ENCODE data around the gene TP73.

TP73 gene

GRCh38 chr1:3773572-3774275 is 121.4 kb downstream of the TP73 start:
- H3K9ac ChIP-seq (ENCODE audit: low read length) = no peak overlapping the region
- H3K4me3 ChIP-seq (ENCODE audit: low read depth in 1 of 2, low read length in 2 of 2) = peak overlapping the region in 1 of 2 donors; percentile 23
- H3K27ac ChIP-seq (ENCODE audit: low read depth, low read length) = no peak overlapping the region
- no peaks in the 10 kb centered on the region for H3K36me3 ChIP-seq (ENCODE audit: insufficient read depth, low read length)
- peaks cover 23% of the 10 kb centered on the region for H3K4me1 ChIP-seq (ENCODE audit: insufficient read depth, low read length)
- H3K9me3 ChIP-seq (ENCODE audit: low read length) = no peaks in the 10 kb centered on the region
- no peaks in the 10 kb centered on the region for H3K27me3 ChIP-seq (ENCODE audit: control insufficient read depth in 1 of 2, insufficient read depth in 2 of 2, low read length in 2 of 2)

DNA sequence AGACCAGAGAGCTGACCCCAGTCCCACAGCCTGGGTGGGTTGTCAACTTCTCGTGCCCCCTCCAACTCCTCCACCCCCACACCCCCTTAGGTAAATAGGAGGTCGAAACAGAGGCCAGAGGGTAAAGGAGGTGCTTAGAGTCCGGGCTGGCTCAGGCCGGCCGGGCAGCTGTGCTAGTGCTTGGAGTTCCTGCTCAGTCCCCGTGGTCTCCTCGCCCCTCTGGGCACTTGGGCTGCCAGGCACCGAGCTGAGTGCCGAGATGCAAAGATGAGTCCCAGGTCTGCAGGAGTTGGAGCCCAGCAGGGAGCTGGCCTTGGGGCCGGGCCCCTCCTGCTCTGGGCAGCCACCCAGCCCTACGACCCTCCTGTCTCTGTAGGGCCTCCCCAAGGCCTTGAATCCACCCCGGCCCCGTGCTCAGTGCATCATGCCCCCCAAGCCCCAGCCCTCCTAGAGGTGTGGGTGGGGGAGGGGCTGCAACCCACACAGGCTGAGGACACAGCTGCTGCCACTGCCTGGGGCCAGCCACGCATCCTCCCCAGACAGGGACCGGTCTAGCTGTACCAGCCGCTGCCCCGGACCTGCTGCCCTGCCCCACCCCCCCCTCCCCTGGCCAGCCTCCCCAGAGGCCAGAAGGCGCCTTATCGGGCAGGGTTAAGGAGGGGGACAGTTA is 122.1 kb downstream of the TP73 start:
- no peaks in the 10 kb centered on the region for H3K9me3 ChIP-seq (ENCODE audit: low read length)
- no peak overlapping the region for H3K9ac ChIP-seq (ENCODE audit: low read length)
- peaks cover 4% of the 10 kb centered on the region for H3K36me3 ChIP-seq (ENCODE audit: insufficient read depth, low read length)
- no peak overlapping the region for H3K27ac ChIP-seq (ENCODE audit: low read depth, low read length)
- peaks cover 23% of the 10 kb centered on the region for H3K4me1 ChIP-seq (ENCODE audit: insufficient read depth, low read length)
- no peaks in the 10 kb centered on the region for H3K27me3 ChIP-seq (ENCODE audit: control insufficient read depth in 1 of 2, insufficient read depth in 2 of 2, low read length in 2 of 2)
- H3K4me3 ChIP-seq (ENCODE audit: low read depth in 1 of 2, low read length in 2 of 2) = no peak overlapping the region

GRCh38 chr1:3774946-3775489 is 122.7 kb downstream of the TP73 start:
- Histone ChIP-seq H3K4me1 (ENCODE audit: insufficient read depth, low read length) (peaks cover 23% of the 10 kb centered on the region), H3K27ac (ENCODE audit: low read depth, low read length) (no peak overlapping the region), H3K9me3 (ENCODE audit: low read length) (no peaks in the 10 kb centered on the region), H3K4me3 (ENCODE audit: low read depth in 1 of 2, low read length in 2 of 2) (no peak overlapping the region), H3K9ac (ENCODE audit: low read length) (no peak overlapping the region), H3K27me3 (ENCODE audit: control insufficient read depth in 1 of 2, insufficient read depth in 2 of 2, low read length in 2 of 2) (no peaks in the 10 kb centered on the region), H3K36me3 (ENCODE audit: insufficient read depth, low read length) (peaks cover 10% of the 10 kb centered on the region)

DNA sequence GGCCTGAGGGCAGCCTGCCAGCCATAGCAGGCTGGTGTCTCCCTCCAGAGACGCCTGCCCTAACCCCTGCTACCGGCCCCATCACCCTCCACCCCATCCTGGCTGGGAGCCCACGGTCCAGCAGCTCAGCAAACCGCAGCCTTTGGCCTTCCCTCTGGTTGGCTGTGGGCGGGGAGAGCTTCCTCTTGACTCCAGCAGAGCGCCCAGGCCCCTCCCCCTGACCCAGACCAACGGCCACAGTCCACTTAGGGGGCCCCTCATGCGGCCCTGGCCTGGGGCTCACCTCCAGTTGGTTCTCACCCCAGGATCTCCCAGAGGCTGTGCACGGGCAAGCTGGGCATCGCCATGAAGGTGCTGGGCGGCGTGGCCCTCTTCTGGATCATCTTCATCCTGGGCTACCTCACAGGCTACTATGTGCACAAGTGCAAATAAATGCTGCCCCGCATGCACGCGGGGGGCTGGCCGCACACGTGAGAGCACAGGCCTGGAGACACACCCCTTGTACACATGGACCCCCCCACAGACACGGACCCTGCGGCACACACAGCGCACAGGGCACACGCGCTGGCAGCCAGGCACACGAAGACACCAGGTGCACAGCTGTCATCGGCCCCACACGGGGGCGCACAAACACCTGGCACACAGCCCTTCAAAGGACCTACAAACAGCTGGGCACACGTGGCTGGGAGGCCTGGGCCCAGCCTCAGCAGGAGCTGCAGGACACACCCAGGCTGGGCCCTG is 123.3 kb downstream of the TP73 start:
- peaks cover 23% of the 10 kb centered on the region for H3K4me1 ChIP-seq (ENCODE audit: insufficient read depth, low read length)

DNA sequence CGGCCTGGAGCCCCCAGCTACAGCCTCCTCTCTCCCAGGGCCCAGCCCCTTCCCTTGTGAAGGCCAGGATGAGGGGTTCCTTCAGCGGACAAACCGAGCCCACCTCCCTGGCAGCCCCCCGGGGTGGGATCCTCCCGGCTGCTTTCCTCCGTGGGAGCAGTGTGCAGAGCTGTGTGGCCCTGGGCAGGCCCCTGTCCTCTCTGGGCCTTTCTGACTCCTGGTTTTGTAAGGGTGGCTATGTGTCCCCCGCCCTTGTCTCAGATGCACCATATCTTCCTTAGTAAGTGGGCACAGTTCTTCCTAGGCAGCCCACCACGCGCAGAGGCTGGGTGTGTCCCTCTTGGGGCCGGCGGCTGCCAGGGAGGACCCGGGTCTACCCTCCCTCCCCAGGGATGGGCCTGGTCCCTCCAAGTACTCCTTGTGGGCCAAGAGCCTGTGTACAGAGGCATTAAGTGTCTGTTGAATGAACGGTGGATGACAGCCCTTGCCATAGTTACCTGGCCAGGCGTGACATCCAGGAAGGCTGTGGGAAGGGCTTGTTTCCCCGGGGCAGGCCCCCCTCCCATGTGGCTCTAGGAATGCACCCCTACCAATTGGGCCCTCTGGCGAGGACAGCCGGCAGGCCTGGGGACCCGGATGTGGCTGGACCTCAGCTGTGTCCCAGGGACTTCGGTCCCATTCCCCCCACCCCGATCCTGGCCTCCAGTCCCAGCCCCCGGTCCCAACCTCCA is 124.1 kb downstream of the TP73 start:
- H3K9ac ChIP-seq (ENCODE audit: low read length) = no peak overlapping the region
- no peaks in the 10 kb centered on the region for H3K27me3 ChIP-seq (ENCODE audit: control insufficient read depth in 1 of 2, insufficient read depth in 2 of 2, low read length in 2 of 2)
- H3K27ac ChIP-seq (ENCODE audit: low read depth, low read length) = no peak overlapping the region
- H3K4me3 ChIP-seq (ENCODE audit: low read depth in 1 of 2, low read length in 2 of 2) = no peak overlapping the region
- H3K36me3 ChIP-seq (ENCODE audit: insufficient read depth, low read length) = peaks cover 24% of the 10 kb centered on the region
- peaks cover 17% of the 10 kb centered on the region for H3K4me1 ChIP-seq (ENCODE audit: insufficient read depth, low read length)
- no peaks in the 10 kb centered on the region for H3K9me3 ChIP-seq (ENCODE audit: low read length)

More for the DNA sequence above, 123.3 kb downstream of the TP73 start:
- Histone ChIP-seq H3K27me3 (ENCODE audit: control insufficient read depth in 1 of 2, insufficient read depth in 2 of 2, low read length in 2 of 2) (no peaks in the 10 kb centered on the region), H3K9ac (ENCODE audit: low read length) (no peak overlapping the region), H3K9me3 (ENCODE audit: low read length) (no peaks in the 10 kb centered on the region), H3K27ac (ENCODE audit: low read depth, low read length) (no peak overlapping the region), H3K36me3 (ENCODE audit: insufficient read depth, low read length) (peaks cover 17% of the 10 kb centered on the region), H3K4me3 (ENCODE audit: low read depth in 1 of 2, low read length in 2 of 2) (no peak overlapping the region)

DNA sequence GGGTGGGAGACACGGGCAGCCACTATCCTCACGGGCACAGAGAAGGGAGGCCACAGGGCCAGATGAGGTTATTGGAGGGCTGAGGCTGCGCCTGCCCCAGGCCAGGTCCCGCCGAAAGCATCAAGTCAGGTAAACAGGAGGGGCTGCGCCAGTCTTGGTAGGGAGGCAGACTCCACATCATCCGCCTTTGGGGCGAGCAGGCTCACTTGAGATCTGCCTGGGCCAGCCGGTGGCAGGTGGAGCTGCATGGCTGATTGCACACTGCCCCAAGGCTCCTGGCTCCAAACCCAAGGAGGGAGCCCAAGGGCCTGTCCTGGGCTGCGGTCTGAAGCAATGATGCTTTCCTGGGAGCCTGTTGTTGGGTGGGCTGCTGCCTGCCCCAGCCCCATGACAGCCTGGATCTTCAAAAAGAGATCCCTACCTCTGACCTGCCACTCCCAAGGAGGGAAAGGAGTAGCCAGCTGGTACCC is 124.8 kb downstream of the TP73 start:
- Histone ChIP-seq H3K4me1 (ENCODE audit: insufficient read depth, low read length) (peaks cover 12% of the 10 kb centered on the region), H3K9me3 (ENCODE audit: low read length) (no peaks in the 10 kb centered on the region), H3K4me3 (ENCODE audit: low read depth in 1 of 2, low read length in 2 of 2) (no peak overlapping the region), H3K36me3 (ENCODE audit: insufficient read depth, low read length) (peaks cover 31% of the 10 kb centered on the region), H3K27me3 (ENCODE audit: control insufficient read depth in 1 of 2, insufficient read depth in 2 of 2, low read length in 2 of 2) (no peaks in the 10 kb centered on the region), H3K27ac (ENCODE audit: low read depth, low read length) (no peak overlapping the region), H3K9ac (ENCODE audit: low read length) (no peak overlapping the region)

GRCh38 chr1:3777647-3778589 is 125.6 kb downstream of the TP73 start:
- H3K36me3 ChIP-seq (ENCODE audit: insufficient read depth, low read length) = peaks cover 39% of the 10 kb centered on the region

DNA sequence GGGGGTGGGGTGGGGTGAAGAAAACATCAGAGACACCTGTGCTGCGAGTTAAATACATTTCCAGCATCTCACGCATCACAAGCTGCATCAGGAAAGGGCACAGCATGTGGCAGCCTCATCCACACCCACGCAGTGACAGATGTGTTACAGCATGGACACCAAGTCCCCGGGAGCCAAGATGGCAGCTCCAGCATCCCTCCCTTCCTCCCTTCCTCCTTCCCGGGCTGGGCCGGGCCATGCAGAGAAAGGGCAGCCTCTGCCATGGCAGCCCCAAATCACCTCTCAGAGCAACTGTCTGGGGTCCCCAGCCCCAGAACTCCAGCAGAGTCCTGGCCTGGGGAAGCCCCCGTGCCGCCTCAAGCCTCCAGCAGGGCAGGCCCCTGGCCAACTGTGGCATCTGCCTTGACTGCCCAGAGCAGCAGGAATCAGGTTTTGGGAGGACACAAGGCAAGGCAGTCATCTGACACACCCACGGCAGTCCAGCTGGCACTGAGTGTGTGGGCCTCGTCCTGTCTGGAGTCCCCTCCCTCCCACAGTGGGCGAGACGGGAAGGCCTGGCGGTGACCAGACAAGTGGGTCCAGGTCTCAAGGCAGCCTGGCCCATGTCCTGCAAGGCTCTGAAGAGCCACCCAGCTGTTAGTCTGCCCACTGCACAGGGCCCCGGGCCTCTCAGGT is 126.4 kb downstream of the TP73 start:
- no peak overlapping the region for H3K9ac ChIP-seq (ENCODE audit: low read length)
- peaks cover 46% of the 10 kb centered on the region for H3K36me3 ChIP-seq (ENCODE audit: insufficient read depth, low read length)
- H3K4me1 ChIP-seq (ENCODE audit: insufficient read depth, low read length) = peaks cover 6% of the 10 kb centered on the region
- no peak overlapping the region for H3K4me3 ChIP-seq (ENCODE audit: low read depth in 1 of 2, low read length in 2 of 2)
- H3K27ac ChIP-seq (ENCODE audit: low read depth, low read length) = no peak overlapping the region
- no peaks in the 10 kb centered on the region for H3K27me3 ChIP-seq (ENCODE audit: control insufficient read depth in 1 of 2, insufficient read depth in 2 of 2, low read length in 2 of 2)
- no peaks in the 10 kb centered on the region for H3K9me3 ChIP-seq (ENCODE audit: low read length)

More at GRCh38 chr1:3777647-3778589, 125.6 kb downstream of the TP73 start:
- Histone ChIP-seq H3K4me3 (ENCODE audit: low read depth in 1 of 2, low read length in 2 of 2) (no peak overlapping the region), H3K4me1 (ENCODE audit: insufficient read depth, low read length) (peaks cover 12% of the 10 kb centered on the region), H3K9ac (ENCODE audit: low read length) (no peak overlapping the region), H3K27ac (ENCODE audit: low read depth, low read length) (no peak overlapping the region), H3K27me3 (ENCODE audit: control insufficient read depth in 1 of 2, insufficient read depth in 2 of 2, low read length in 2 of 2) (no peaks in the 10 kb centered on the region), H3K9me3 (ENCODE audit: low read length) (no peaks in the 10 kb centered on the region)

- H3K27me3 ChIP-seq (ENCODE audit: control insufficient read depth in 1 of 2, insufficient read depth in 2 of 2, low read length in 2 of 2) = no peaks in the 10 kb centered on the region
- no peak overlapping the region for H3K4me3 ChIP-seq (ENCODE audit: low read depth in 1 of 2, low read length in 2 of 2)
- H3K36me3 ChIP-seq (ENCODE audit: insufficient read depth, low read length) = peaks cover 46% of the 10 kb centered on the region
- no peak overlapping the region for H3K9ac ChIP-seq (ENCODE audit: low read length)
- H3K27ac ChIP-seq (ENCODE audit: low read depth, low read length) = no peak overlapping the region
- peaks cover 6% of the 10 kb centered on the region for H3K4me1 ChIP-seq (ENCODE audit: insufficient read depth, low read length)
- no peaks in the 10 kb centered on the region for H3K9me3 ChIP-seq (ENCODE audit: low read length)
These were observed 127.1 kb downstream of the TP73 start for GRCh38 chr1:3779265-3779911.

Measured in muscle layer of colon (tissue), 2 donors.